ENCODE data around the gene PARM1. TPM values are rescaled to one million over a fixed set of nuclear protein-coding genes. Genes with fewer than 3 reads are reported as not detected.

Gene PARM1
- total RNA-seq, 6 experiments from 2014 or later = 0.05 to 0.23 (median 0.16) TPM

GRCh38 chr4:74999714-75000309, 66.9 kb downstream of the PARM1 start:
- no peak overlapping the region for H3K27ac Mint-ChIP-seq
- TF ChIP-seq, protein P1, sequence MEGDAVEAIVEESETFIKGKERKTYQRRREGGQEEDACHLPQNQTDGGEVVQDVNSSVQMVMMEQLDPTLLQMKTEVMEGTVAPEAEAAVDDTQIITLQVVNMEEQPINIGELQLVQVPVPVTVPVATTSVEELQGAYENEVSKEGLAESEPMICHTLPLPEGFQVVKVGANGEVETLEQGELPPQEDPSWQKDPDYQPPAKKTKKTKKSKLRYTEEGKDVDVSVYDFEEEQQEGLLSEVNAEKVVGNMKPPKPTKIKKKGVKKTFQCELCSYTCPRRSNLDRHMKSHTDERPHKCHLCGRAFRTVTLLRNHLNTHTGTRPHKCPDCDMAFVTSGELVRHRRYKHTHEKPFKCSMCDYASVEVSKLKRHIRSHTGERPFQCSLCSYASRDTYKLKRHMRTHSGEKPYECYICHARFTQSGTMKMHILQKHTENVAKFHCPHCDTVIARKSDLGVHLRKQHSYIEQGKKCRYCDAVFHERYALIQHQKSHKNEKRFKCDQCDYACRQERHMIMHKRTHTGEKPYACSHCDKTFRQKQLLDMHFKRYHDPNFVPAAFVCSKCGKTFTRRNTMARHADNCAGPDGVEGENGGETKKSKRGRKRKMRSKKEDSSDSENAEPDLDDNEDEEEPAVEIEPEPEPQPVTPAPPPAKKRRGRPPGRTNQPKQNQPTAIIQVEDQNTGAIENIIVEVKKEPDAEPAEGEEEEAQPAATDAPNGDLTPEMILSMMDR (IDR thresholded peaks at IDR 0.05) = no peak
- no peak overlapping the region for H3K4me3 Mint-ChIP-seq
- no peaks in the 10 kb centered on the region for H3K4me1 Mint-ChIP-seq (ENCODE audit: low read depth)
- H3K9me3 Mint-ChIP-seq = peaks cover 7% of the 10 kb centered on the region; the same call in 1 of the 2 replicates
- no peaks in the 10 kb centered on the region for H3K36me3 Mint-ChIP-seq (ENCODE audit: low read depth)
- H3K27me3 Mint-ChIP-seq (ENCODE audit: insufficient read depth) = no peaks in the 10 kb centered on the region
- no peak for DNase-seq

DNA sequence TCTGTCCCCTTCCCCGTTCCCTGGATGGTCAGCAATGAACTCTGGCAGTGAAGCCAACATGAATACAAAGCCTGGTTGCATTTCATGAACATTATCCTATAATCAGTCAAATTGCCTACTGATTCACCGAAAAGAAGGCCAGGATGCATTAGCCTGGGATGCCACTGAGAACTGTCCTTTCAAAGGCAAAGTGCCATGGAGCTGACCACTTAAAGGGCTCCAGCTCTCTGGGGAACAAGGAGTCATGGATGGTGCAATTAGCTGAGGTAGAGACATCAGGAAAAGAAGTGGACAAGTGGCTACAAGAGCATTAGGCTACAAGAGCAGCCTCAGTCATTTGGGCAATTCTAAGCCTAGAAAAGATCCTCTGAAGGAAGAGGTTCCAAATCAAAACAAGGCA, 69.0 kb downstream of the PARM1 start:
- Mint-ChIP-seq H3K27me3 (ENCODE audit: insufficient read depth) (no peaks in the 10 kb centered on the region), H3K27ac (no peak overlapping the region), H3K4me1 (ENCODE audit: low read depth) (no peaks in the 10 kb centered on the region), H3K36me3 (ENCODE audit: low read depth) (no peaks in the 10 kb centered on the region), H3K9me3 (peaks cover 7% of the 10 kb centered on the region; the same call in 1 of the 2 replicates), H3K4me3 (no peak overlapping the region)
- no peak for DNase-seq
- TF ChIP-seq, protein P1 (IDR thresholded peaks at IDR 0.05) = no peak

GRCh38 chr4:75002381-75002780, 69.5 kb downstream of the PARM1 start:
- H3K36me3 Mint-ChIP-seq (ENCODE audit: low read depth) = no peaks in the 10 kb centered on the region
- TF ChIP-seq, protein P1 (IDR thresholded peaks at IDR 0.05) = no peak
- no peak overlapping the region for H3K4me3 Mint-ChIP-seq
- no peaks in the 10 kb centered on the region for H3K27me3 Mint-ChIP-seq (ENCODE audit: insufficient read depth)
- DNase-seq = no peak
- peaks cover 9% of the 10 kb centered on the region for H3K9me3 Mint-ChIP-seq
- no peak overlapping the region for H3K27ac Mint-ChIP-seq
- H3K4me1 Mint-ChIP-seq (ENCODE audit: low read depth) = no peaks in the 10 kb centered on the region

DNA sequence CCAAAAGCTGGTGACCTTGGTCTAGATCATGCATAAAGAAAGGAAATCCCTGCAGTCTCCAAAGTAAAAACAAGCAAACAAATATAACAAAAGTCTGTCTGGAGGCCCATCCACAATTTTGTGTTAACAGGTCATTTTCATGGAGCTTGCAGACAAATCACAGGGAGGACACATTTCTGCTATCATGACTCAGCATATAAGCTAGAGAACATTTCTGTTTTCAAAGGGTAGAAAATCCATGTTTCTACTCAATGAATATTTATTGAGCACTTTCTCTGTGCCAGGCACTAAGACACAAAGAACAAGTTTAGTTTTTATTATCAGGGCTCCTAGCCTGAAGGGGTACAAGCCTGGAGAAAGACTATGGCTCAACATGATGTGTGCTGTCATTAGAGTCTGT, 71.1 kb downstream of the PARM1 start:
- H3K4me1 Mint-ChIP-seq (ENCODE audit: low read depth) = no peaks in the 10 kb centered on the region
- TF ChIP-seq, protein P1 (IDR thresholded peaks at IDR 0.05) = no peak
- no peak overlapping the region for H3K4me3 Mint-ChIP-seq

GRCh38 chr4:75004755-75005668, 72.1 kb downstream of the PARM1 start:
- no peak for DNase-seq

More for the DNA sequence above, 71.1 kb downstream of the PARM1 start:
- H3K36me3 Mint-ChIP-seq (ENCODE audit: low read depth) = no peaks in the 10 kb centered on the region
- H3K27ac Mint-ChIP-seq = no peak overlapping the region
- no peak for DNase-seq
- no peaks in the 10 kb centered on the region for H3K27me3 Mint-ChIP-seq (ENCODE audit: insufficient read depth)
- peaks cover 13% of the 10 kb centered on the region for H3K9me3 Mint-ChIP-seq

More at GRCh38 chr4:75004755-75005668, 72.1 kb downstream of the PARM1 start:
- no peaks in the 10 kb centered on the region for H3K36me3 Mint-ChIP-seq (ENCODE audit: low read depth)
- no peaks in the 10 kb centered on the region for H3K27me3 Mint-ChIP-seq (ENCODE audit: insufficient read depth)
- H3K9me3 Mint-ChIP-seq = peaks cover 17% of the 10 kb centered on the region
- H3K27ac Mint-ChIP-seq = no peak overlapping the region
- no peak overlapping the region for H3K4me3 Mint-ChIP-seq
- TF ChIP-seq, protein P1 (IDR thresholded peaks at IDR 0.05) = no peak
- no peaks in the 10 kb centered on the region for H3K4me1 Mint-ChIP-seq (ENCODE audit: low read depth)
